VCaP (cell line): ENCODE measurements around the gene LGR6.

ENCODE experiments used
- H3K27ac ChIP-seq: fragments of 450-650 bp; 2 replicates; pipeline ENCODE4 v1.5.1; 2017
- TF ChIP-seq, protein P1 (sequence below): fragments of 450-650 bp; conservative IDR thresholded peaks from 2 replicates; pipeline ENCODE4 v1.5.1; 2017; ENCODE audit warnings: mild to moderate bottlenecking, moderate library complexity

Gene LGR6

DNA sequence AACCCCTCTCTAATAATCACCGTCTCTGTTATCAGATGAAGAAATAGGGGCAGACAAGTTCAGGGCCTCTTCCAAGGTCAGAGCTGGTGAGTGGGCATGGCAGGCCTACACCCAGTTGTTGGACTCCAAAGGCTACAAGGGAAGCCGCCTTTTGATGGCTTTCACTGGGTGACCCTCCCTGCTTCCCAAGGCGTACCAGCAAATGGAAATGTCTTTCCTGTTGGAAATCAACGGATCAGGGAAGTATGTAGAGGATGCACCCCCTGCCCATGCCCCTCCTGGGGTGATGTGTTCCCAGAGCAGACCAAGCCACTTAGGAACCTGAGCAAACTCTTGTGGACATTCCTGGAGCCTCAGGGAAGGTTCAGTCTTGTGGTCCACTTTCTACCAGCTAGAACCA lies 47.4 kb downstream of the LGR6 start:
- 0 out of 2 replicates have a peak overlapping the region, but pooled peaks have one; percentile 18 for H3K27ac ChIP-seq
- TF ChIP-seq, protein P1, sequence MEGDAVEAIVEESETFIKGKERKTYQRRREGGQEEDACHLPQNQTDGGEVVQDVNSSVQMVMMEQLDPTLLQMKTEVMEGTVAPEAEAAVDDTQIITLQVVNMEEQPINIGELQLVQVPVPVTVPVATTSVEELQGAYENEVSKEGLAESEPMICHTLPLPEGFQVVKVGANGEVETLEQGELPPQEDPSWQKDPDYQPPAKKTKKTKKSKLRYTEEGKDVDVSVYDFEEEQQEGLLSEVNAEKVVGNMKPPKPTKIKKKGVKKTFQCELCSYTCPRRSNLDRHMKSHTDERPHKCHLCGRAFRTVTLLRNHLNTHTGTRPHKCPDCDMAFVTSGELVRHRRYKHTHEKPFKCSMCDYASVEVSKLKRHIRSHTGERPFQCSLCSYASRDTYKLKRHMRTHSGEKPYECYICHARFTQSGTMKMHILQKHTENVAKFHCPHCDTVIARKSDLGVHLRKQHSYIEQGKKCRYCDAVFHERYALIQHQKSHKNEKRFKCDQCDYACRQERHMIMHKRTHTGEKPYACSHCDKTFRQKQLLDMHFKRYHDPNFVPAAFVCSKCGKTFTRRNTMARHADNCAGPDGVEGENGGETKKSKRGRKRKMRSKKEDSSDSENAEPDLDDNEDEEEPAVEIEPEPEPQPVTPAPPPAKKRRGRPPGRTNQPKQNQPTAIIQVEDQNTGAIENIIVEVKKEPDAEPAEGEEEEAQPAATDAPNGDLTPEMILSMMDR: no peak

DNA sequence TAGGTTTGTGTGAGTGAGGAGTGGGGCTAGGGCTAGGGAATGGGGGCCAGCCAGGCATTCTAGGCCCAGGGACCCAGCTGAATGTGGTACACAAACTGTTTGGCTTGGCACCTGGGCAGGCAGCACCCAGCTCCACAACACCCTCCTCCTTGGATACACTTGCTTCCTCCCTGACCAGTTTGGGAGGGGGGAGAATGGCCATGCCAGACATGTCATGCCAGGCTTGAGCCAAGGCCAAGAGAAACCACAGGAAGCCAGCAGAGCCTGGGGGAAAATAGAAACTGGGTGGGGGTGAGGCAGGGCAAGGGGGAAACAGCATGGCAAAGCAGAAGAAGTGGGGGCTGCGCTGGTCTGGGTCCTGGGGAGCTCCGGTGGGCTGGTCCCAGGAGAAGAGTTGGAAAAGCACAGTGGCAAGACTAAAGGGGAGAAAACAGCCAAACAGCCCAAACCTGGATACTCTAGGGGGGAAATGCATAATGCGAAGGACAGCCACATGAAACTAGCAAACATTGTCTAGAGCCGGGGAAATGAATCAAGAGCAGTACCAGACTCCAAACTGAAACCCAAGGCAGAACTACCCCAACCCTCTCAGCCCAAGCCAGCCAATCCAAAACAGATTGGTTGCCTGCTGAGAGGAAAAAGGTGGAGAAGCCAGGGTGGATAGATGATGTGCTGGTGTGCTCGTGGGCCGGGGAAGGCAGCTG lies 47.9 kb downstream of the LGR6 start:
- H3K27ac ChIP-seq: 0 out of 2 replicates have a peak overlapping the region, but pooled peaks have one; percentile 18
- TF ChIP-seq, protein P1: no peak

DNA sequence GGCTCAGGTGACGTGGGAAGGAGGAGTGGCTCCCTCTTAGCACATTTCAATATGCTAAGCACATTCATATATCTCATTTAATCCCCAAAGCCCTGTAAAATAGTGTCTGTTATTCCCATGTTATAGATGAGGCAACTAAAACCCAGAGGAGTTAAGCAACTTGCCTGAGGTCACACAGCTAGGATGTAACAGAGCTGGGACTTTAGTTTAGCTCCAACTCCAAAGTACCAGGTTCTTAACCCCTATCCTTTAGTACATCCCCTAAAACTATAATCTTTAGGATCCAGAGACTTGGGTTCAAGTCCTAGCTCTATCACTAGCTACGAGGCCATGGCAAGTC lies 48.5 kb downstream of the LGR6 start:
- TF ChIP-seq, protein P1: no peak

DNA sequence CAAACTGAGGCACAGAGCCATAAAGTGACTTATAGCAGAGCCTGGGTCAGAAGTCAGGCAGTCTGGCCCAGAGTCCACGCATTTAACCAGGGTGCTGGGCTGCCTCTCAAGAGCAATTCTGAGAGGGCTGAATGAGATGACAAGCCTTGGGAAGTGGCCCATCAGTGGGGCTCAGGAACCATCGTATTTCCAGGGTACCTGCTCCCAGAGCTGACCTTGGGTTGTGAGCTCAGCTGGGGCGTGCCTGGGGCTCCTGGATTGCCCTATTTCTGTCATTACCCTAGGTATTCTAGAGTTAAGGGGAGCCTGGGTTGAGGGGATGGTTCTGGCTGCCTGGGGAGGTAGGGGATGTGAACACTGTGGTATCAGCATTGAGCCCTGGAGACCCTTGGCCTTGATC lies 49.4 kb downstream of the LGR6 start:
- TF ChIP-seq, protein P1: no peak
- H3K27ac ChIP-seq: no peak overlapping the region

More for the DNA sequence above, 48.5 kb downstream of the LGR6 start:
- H3K27ac ChIP-seq: no peak overlapping the region

DNA sequence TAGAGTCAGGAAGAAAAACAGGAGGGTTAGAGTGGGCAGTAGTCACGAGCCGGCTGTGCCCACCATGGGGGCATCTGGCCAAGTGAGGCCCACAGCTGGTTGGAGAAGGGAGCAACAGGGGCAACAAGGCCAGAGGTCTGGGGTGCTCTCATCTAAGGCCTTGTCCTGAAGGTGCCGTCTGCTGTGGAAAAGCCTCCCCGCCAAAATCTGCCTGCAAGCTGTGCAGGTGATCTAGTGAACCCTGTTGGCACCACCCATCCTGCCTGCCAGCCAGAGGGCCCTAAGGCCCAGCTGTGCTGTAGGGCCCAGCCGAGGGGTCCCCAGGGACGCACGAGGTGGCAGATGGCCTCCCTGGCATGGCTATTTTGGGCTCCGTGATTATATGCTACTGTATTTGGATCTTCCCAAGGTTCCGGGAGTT lies 51.3 kb downstream of the LGR6 start:
- H3K27ac ChIP-seq: no peak overlapping the region
- TF ChIP-seq, protein P1: no peak

DNA sequence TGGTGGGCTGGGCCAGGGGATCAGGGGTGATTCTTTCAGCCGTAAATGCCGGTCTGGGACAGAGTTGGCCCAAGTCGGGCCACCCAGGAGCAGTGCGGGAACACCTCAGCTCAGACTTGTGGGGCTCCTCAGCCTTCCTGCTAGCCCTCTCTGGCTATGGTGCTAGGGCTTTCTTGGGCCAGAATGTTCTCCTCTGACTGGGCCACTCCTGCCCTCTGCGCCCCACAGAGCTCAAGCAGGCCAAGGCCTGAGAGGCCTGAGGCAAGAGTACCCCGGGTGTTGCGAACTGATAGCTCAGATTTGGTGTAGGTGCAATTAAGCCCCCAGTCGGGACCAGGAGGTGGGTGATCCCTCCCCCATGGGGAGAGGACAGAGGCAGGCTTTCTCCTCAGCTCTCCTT lies 51.8 kb downstream of the LGR6 start:
- TF ChIP-seq, protein P1: no peak
- H3K27ac ChIP-seq: no peak overlapping the region

DNA sequence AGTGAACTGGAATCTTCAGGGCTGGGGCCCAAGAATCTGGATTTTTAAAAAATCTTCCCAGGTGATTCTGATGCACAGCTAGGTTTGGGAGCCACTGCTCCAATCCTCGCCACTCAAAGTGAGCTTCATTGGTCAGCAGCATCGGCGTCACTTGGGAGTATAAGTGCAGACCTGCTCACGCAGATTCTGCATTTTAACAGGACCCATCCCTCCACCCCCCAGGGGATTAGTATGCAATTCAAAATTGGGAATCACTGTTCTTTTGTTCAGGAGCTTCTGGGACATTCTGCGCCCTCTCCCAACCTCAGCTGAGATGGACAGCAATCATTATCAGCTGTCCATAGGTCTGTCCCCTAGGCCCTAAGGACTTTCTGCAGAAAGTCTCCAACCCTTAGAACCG lies 53.5 kb downstream of the LGR6 start:
- H3K27ac ChIP-seq: no peak overlapping the region
- TF ChIP-seq, protein P1: no peak
